K562 (cell line): ENCODE measurements around the gene XPC. TPM values are rescaled to one million over a fixed set of nuclear protein-coding genes. Genes with fewer than 3 reads are reported as not detected.
"Not testable (repeated sequence)": the region's sequence is repeated elsewhere in the genome, so short reads cannot be mapped to it uniquely, and the experiment has no call there.

Experiments used
- ATAC-seq: fragments of 200-7000 bp; cut with Tn5 transposase; 3 replicates; pipeline ENCODE4 v1.9.1; 2020; ENCODE audit warnings: moderate library complexity
- BruUV-seq: library from RNA; stranded (reverse); fragments of 400-500 nt; replicated peaks from 2 replicates; lab custom pipeline; 2021; lab: Mats Ljungman, UMichigan
- CTCF ChIA-PET: fragments of 300-600 bp; formaldehyde crosslinking; extraction: SDS; loops from one replicate; lab custom pipeline; 2021; ENCODE audit warnings: low intra/inter-chr PET ratio; lab: Yijun Ruan, JAX
- POLR2A ChIA-PET: fragments of 300-600, 350-650 bp; sonication (Branson Sonifier 250); formaldehyde crosslinking; extraction: SDS; loops from one replicate; lab custom pipeline; 2021; ENCODE audit warnings: antibody characterized with exemption, inconsistent platforms; lab: Yijun Ruan, JAX
- DNase-seq, 4 experiments: peaks; one replicate each; pipeline versions ENCODE4 v3.0.0 to v3.0.0-alpha.2; 2011 to 2018; ENCODE audit warnings: low spot score in 3 of 4, mixed read lengths in 3 of 4; ENCODE audit errors: extremely low read depth in 1 of 4
- FAIRE-seq: peaks from 2 replicates; lab custom pipeline; 2011; peaks lifted over from hg19 to GRCh38; lab: Jason Lieb, UNC
- H2AFZ ChIP-seq: 2 replicates; pipeline ENCODE4 v1.6.0; 2011; ENCODE audit warnings: low read depth, low read length, control low read depth, inconsistent platforms
- H3K27ac ChIP-seq: fragments of 200-600 bp; 3 replicates; pipeline ENCODE4 v1.8.0; 2011; ENCODE audit warnings: low read depth, mild to moderate bottlenecking, control low read depth, inconsistent platforms, low read length, moderate library complexity, mixed read lengths; ENCODE audit errors: extremely low read depth
- H3K27me3 ChIP-seq, 2 experiments: fragments of 300-600 bp in 1 of 2; 2 replicates in 1 of 2; 3 replicates in 1 of 2; pipeline versions ENCODE4 v1.6.0 to v1.8.0; 2011; ENCODE audit warnings: inconsistent platforms in 2 of 2, low read length in 2 of 2, mild to moderate bottlenecking in 1 of 2, mixed read lengths in 1 of 2, moderate library complexity in 1 of 2; ENCODE audit not compliant: control insufficient read depth in 2 of 2, insufficient read depth in 2 of 2
- H3K36me3 ChIP-seq: fragments of 300-600 bp; 3 replicates; pipeline ENCODE4 v1.8.0; 2011; ENCODE audit warnings: mild to moderate bottlenecking, low read length, inconsistent platforms; ENCODE audit not compliant: control insufficient read depth, insufficient read depth
- H3K4me1 ChIP-seq, 2 experiments: fragments of 200-600 bp in 1 of 2; replicated peaks in 1 of 2; 2 replicates in 1 of 2; 3 replicates in 1 of 2; pipeline versions ENCODE4 v1.5.1 to v1.8.0; 2011; ENCODE audit warnings: inconsistent platforms in 2 of 2, low read length in 2 of 2, mild to moderate bottlenecking in 1 of 2, mixed read lengths in 1 of 2, moderate library complexity in 1 of 2; ENCODE audit not compliant: control insufficient read depth in 2 of 2, insufficient read depth in 2 of 2
- H3K4me2 ChIP-seq: 2 replicates; pipeline ENCODE4 v1.6.1; 2011; ENCODE audit warnings: low read length, control low read depth, inconsistent platforms, mixed read lengths; ENCODE audit not compliant: insufficient read depth
- H3K4me3 ChIP-seq: fragments of 200-600 bp; sonication (generic), shearing (Covaris generic); 2 replicates; pipeline ENCODE4 v1.5.1; 2016; ENCODE audit warnings: control low read depth, inconsistent platforms
- H3K79me2 ChIP-seq: fragments of 200-600 bp; 3 replicates; pipeline ENCODE4 v1.8.0; 2011; ENCODE audit warnings: low read length, inconsistent platforms; ENCODE audit not compliant: control insufficient read depth, insufficient read depth
- H3K9ac ChIP-seq, 2 experiments: 2 replicates each; pipeline versions ENCODE4 v1.6.0 to v1.6.1; 2011; ENCODE audit warnings: low read depth in 2 of 2, low read length in 2 of 2, control low read depth in 1 of 2, inconsistent platforms in 1 of 2, mild to moderate bottlenecking in 1 of 2, mixed read lengths in 1 of 2; ENCODE audit not compliant: insufficient read depth in 1 of 2
- H3K9me1 ChIP-seq: one replicate; pipeline ENCODE4 v1.6.0; 2011; ENCODE audit warnings: inconsistent platforms, mild to moderate bottlenecking, low read length, moderate library complexity; ENCODE audit not compliant: control insufficient read depth, insufficient read depth
- H3K9me3 ChIP-seq: replicated peaks from 2 replicates; pipeline ENCODE4 v1.5.1; 2011; ENCODE audit warnings: low read depth, low read length, inconsistent platforms; ENCODE audit not compliant: control insufficient read depth, insufficient read depth
- H4K20me1 ChIP-seq: replicated peaks from 2 replicates; pipeline ENCODE4 v1.6.1; 2011; ENCODE audit warnings: low read length, inconsistent platforms, mixed read lengths; ENCODE audit not compliant: control insufficient read depth, insufficient read depth
- CREB1 ChIP-seq, 2 experiments: sonication (generic) in 1 of 2; formaldehyde crosslinking in 1 of 2; IDR thresholded peaks; 2 replicates each; pipeline versions ENCODE4 v1.6.1 to v1.8.0; 2012 to 2022; ENCODE audit warnings: inconsistent platforms in 1 of 2, mild to moderate bottlenecking in 1 of 2, missing genetic modification reagents in 1 of 2, moderate library complexity in 1 of 2
- DMBX1 ChIP-seq: fragments of 250-450 bp; sonication (Bioruptor Pico); IDR thresholded peaks from 2 replicates; pipeline ENCODE4 v1.8.0; 2022; ENCODE audit warnings: inconsistent platforms, mild to moderate bottlenecking, moderate library complexity, borderline replicate concordance
- DPF2 ChIP-seq: fragments of 450-650 bp; IDR thresholded peaks from 2 replicates; pipeline ENCODE4 v1.6.1; 2016
- ETV5 ChIP-seq: sonication (generic); formaldehyde crosslinking; IDR thresholded peaks from 2 replicates; pipeline ENCODE4 v1.4.0; 2020; ENCODE audit warnings: low read depth, mild to moderate bottlenecking, missing genetic modification reagents
- GATA2 ChIP-seq: sonication (generic); formaldehyde crosslinking; IDR thresholded peaks from 2 replicates; pipeline ENCODE4 v1.4.0; 2020; ENCODE audit warnings: mild to moderate bottlenecking, missing genetic modification reagents
- HDAC1 ChIP-seq, 2 experiments: fragments of 450-650 bp; IDR thresholded peaks; 2 replicates each; pipeline ENCODE4 v1.6.1; 2016 to 2017; ENCODE audit warnings: inconsistent platforms in 1 of 2, mild to moderate bottlenecking in 1 of 2, moderate library complexity in 1 of 2
- KLF16 ChIP-seq: IDR thresholded peaks from 2 replicates; pipeline ENCODE4 v1.6.1; 2016; ENCODE audit warnings: antibody characterized with exemption
- NCOA1 ChIP-seq: fragments of 450-650 bp; IDR thresholded peaks from 2 replicates; pipeline ENCODE4 v1.6.1; 2016; ENCODE audit warnings: low read depth
- NFATC3 ChIP-seq: fragments of 450-650 bp; IDR thresholded peaks from 2 replicates; pipeline ENCODE4 v1.6.1; 2017; ENCODE audit warnings: mild to moderate bottlenecking
- PML ChIP-seq: IDR thresholded peaks from 2 replicates; pipeline ENCODE4 v1.6.1; 2012; ENCODE audit warnings: low read length, inconsistent platforms
- SMAD4 ChIP-seq: fragments of 250-450 bp; sonication (Bioruptor Pico); conservative IDR thresholded peaks from 2 replicates; pipeline ENCODE4 v1.8.0; 2021; ENCODE audit warnings: inconsistent platforms, mild to moderate bottlenecking, moderate library complexity
- TAL1 ChIP-seq: fragments of 450-650 bp; IDR thresholded peaks from 2 replicates; pipeline ENCODE4 v1.6.1; 2016; ENCODE audit warnings: mild to moderate bottlenecking
- TCF3 ChIP-seq: sonication (generic); formaldehyde crosslinking; IDR thresholded peaks from 2 replicates; pipeline ENCODE4 v1.4.0; 2020; ENCODE audit warnings: mild to moderate bottlenecking, missing genetic modification reagents
- TCF7 ChIP-seq: sonication (generic); IDR thresholded peaks from 2 replicates; pipeline ENCODE4 v1.6.1; 2016; ENCODE audit warnings: antibody characterized with exemption, borderline replicate concordance
- WGBS: fragments of 100-300 bp; shearing (Covaris generic); methylation state at CpG from one replicate; pipeline ENCODE4 v1.1.6; 2016; ENCODE audit warnings: low coverage, mixed read lengths; ENCODE audit not compliant: insufficient coverage; ENCODE audit errors: missing lambda C conversion rate; 5-methylcytosine and 5-hydroxymethylcytosine counted together
- in situ Hi-C: fragments of 300-500 bp; cut with MboI; formaldehyde crosslinking; loops from 4 replicates; pipeline ENCODE4 v1.15.0; 2018; ENCODE audit warnings: inconsistent platforms, mixed read lengths
- intact Hi-C: fragments of 100-400 bp; cut with micrococcal nuclease; formaldehyde crosslinking; loops from 2 replicates; pipeline ENCODE4 v1.14.2; 2022
- polyA plus RNA-seq, 8 experiments: library from polyadenylated mRNA; depleted of rRNA in 4 of 8; stranded (reverse) in 5 of 8; unstranded in 3 of 8; fragments of >200 nt; fragmentation: Nextera tagmentation in 2 of 8; fragmentation: Illumina TruSeq in 1 of 8; extraction: Ambion mirVana in 2 of 8; extraction: Trizol in 1 of 8; gene quantifications; 2 replicates each; pipeline versions ENCODE4 v1.2.1 to v1.2.3, GENCODE V29; 2011 to 2014; ENCODE audit warnings: inconsistent platforms in 1 of 8, missing spikeins in 1 of 8
- total RNA-seq, 7 experiments: library from RNA; depleted of rRNA in 6 of 7; stranded (reverse); fragments of >200 nt in 6 of 7; fragmentation: Illumina TruSeq in 2 of 7; extraction: Trizol in 2 of 7; gene quantifications; 2 replicates each; pipeline versions ENCODE4 v1.2.1 to v1.2.3, GENCODE V29; 2011 to 2021; ENCODE audit warnings: low replicate concordance in 1 of 7
- TF ChIP-seq, protein P1 (sequence below): fragments of 450-650 bp; IDR thresholded peaks from 2 replicates; pipeline ENCODE4 v1.6.1; 2016; ENCODE audit warnings: mild to moderate bottlenecking
- TF ChIP-seq, protein P2 (sequence below), 2 experiments: fragments of 450-650 bp; conservative IDR thresholded peaks; 2 replicates each; pipeline ENCODE4 v1.6.1; 2017; ENCODE audit warnings: mild to moderate bottlenecking in 2 of 2, moderate library complexity in 2 of 2
- TF ChIP-seq, protein P3 (sequence below), 3 experiments: fragments of 200-800 bp in 1 of 3; sonication (Bioruptor generic) in 1 of 3; sonication (generic) in 1 of 3; formaldehyde crosslinking in 1 of 3; IDR thresholded peaks; 2 replicates each; pipeline versions ENCODE4 v1.6.1 to v1.8.0; 2016 to 2022; ENCODE audit warnings: mild to moderate bottlenecking in 2 of 3, missing compliant biosample characterization in 2 of 3, missing genetic modification characterization in 2 of 3, missing genetic modification reagents in 1 of 3

Gene XPC
- total and polyA plus RNA-seq, 9 of the 15 experiments (the other 6 are each of a cell fraction or from before 2014, with no cell fraction given) = 3.8 to 54.7 (median 41.3) TPM

DNA sequence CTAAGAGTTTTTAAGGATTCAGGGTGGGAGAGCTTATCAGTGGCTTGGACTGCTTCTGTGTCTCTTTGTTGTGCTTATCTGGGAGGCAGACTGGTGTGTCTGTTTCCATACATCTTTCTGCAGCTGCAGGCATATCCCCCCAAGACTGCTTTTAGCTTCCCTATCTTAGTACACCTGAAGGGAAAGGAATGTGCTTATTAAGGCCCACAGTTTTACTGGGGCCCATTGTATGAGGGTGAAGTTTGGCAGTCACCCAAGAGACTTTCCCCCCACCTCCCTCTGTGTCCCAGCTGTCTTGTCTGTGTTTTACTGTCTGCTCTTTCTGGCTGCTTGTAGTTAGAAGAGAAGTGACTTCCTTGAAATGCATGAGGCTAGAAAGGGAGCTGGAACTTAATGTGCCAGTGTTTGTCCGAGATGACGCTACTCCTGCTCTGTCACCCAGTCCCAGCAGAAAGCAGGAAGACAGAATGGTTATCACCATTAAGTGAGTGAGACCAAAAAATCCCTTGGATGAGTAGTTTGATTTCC is 57.4 kb downstream of the XPC start:
- Histone ChIP-seq H3K4me2 (peak overlapping the region; percentile 95), H3K27ac (peak overlapping the region; percentile 20; the same call in 1 of the 3 replicates), H3K79me2 (peaks cover 87% of the 10 kb centered on the region), H3K4me1 (peaks cover 25 to 31% of the 10 kb centered on the region in 2 experiments; a peak in 4 of 5 replicates), H3K9me3 (peaks cover 33% of the 10 kb centered on the region), H3K36me3 (peaks cover 67% of the 10 kb centered on the region)
- intact Hi-C loops (loop anchor here (10.0 kb wide), 1 partner anchor 466 kb away; no protein-coding TSS in a partner anchor), in situ Hi-C loops (loop anchor here (5.0 kb wide), 1 partner anchor 224 kb away; no protein-coding TSS in a partner anchor)
- H3K9me1 ChIP-seq; ATAC-seq; H2AFZ ChIP-seq; H4K20me1 ChIP-seq; CTCF ChIA-PET; H3K4me3 ChIP-seq; H3K27me3 ChIP-seq; H3K9ac ChIP-seq; BruUV-seq; TF ChIP-seq CREB1 (CRISPR knock-in tag; IDR thresholded peaks at IDR 0.05): not testable (repeated sequence)
- WGBS = 44% methylated on average over 2 of the region's 2 CpGs
- DNase-seq = peak in 2 of 4 experiments; percentile 70 to 89
- peak; percentile 93 for FAIRE-seq
- POLR2A ChIA-PET = interaction anchor here (1.1 to 1.3 kb wide), 3 partner anchors 9 to 221 kb away, joined by 3 read pairs; no protein-coding TSS in a partner anchor
- TF ChIP-seq ETV5 (CRISPR knock-in tag) (0 out of 2 replicates have a peak, but pooled peaks have one; percentile 57), NFATC3 (0 out of 2 replicates have a peak, but pooled peaks have one; percentile 14), KLF16 (peak; percentile 83; the same call in 1 of the 2 replicates), CREB1 (IDR thresholded peaks at IDR 0.05) (peak; percentile 38; the same call in 1 of the 2 replicates), GATA2 (CRISPR knock-in tag) (peak; percentile 96), HDAC1 (IDR thresholded peaks at IDR 0.05) (peak in 1 of 2 experiments; percentile 65; a peak in 1 of 4 replicates), NCOA1 (peak; percentile 56; the same call in 1 of the 2 replicates), DMBX1 (CRISPR knock-in tag) (peak; percentile 84), TCF7 (peak; percentile 47; the same call in 1 of the 2 replicates), TAL1 (peak; percentile 97), DPF2 (peak; percentile 86), PML (peak; percentile 76), SMAD4 (peak; percentile 94), TCF3 (CRISPR knock-in tag) (peak; percentile 98)
- TF ChIP-seq, protein P1, sequence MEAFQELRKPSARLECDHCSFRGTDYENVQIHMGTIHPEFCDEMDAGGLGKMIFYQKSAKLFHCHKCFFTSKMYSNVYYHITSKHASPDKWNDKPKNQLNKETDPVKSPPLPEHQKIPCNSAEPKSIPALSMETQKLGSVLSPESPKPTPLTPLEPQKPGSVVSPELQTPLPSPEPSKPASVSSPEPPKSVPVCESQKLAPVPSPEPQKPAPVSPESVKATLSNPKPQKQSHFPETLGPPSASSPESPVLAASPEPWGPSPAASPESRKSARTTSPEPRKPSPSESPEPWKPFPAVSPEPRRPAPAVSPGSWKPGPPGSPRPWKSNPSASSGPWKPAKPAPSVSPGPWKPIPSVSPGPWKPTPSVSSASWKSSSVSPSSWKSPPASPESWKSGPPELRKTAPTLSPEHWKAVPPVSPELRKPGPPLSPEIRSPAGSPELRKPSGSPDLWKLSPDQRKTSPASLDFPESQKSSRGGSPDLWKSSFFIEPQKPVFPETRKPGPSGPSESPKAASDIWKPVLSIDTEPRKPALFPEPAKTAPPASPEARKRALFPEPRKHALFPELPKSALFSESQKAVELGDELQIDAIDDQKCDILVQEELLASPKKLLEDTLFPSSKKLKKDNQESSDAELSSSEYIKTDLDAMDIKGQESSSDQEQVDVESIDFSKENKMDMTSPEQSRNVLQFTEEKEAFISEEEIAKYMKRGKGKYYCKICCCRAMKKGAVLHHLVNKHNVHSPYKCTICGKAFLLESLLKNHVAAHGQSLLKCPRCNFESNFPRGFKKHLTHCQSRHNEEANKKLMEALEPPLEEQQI = 0 out of 2 replicates have a peak, but pooled peaks have one; percentile 61
- TF ChIP-seq, protein P2, sequence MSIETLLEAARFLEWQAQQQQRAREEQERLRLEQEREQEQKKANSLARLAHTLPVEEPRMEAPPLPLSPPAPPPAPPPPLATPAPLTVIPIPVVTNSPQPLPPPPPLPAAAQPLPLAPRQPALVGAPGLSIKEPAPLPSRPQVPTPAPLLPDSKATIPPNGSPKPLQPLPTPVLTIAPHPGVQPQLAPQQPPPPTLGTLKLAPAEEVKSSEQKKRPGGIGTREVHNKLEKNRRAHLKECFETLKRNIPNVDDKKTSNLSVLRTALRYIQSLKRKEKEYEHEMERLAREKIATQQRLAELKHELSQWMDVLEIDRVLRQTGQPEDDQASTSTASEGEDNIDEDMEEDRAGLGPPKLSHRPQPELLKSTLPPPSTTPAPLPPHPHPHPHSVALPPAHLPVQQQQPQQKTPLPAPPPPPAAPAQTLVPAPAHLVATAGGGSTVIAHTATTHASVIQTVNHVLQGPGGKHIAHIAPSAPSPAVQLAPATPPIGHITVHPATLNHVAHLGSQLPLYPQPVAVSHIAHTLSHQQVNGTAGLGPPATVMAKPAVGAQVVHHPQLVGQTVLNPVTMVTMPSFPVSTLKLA (conservative IDR thresholded peaks at IDR 0.05) = 0 out of 4 replicates have a peak, but pooled peaks of 1 of the 2 experiments have one; percentile 42
- TF ChIP-seq, protein P3, sequence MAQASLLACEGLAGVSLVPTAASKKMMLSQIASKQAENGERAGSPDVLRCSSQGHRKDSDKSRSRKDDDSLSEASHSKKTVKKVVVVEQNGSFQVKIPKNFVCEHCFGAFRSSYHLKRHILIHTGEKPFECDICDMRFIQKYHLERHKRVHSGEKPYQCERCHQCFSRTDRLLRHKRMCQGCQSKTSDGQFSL (CRISPR knock-in tag; IDR thresholded peaks at IDR 0.05) = 0 out of 2 replicates have a peak, but pooled peaks have one; percentile 29
- TF ChIP-seq, protein P3 (tag; IDR thresholded peaks at IDR 0.05) = not testable (repeated sequence)
